Measurements from ENCODE around the gene PODXL. TPM values are rescaled to one million over a fixed set of nuclear protein-coding genes. Genes with fewer than 3 reads are reported as not detected.
"Not testable (repeated sequence)": the region's sequence is repeated elsewhere in the genome, so short reads cannot be mapped to it uniquely, and the experiment has no call there.

Gene PODXL
- total RNA-seq, 4 donors from 2014 or later, result 4.3 to 20.2 (median 13.8) TPM

- TF ChIP-seq POLR2A (IDR thresholded peaks at IDR 0.05), result no peak
- TF ChIP-seq CTCF (IDR thresholded peaks at IDR 0.05), result no peak
- no peak for DNase-seq (ENCODE audit: low spot score in 2 of 2)
- 88 to 94% methylated on average over 2 of the region's 2 CpGs for WGBS, 2 donors
- no peak overlapping the region for H3K4me3 ChIP-seq (ENCODE audit: low read depth, poor library complexity, severe bottlenecking)
- intact Hi-C loops (cut with DNase I; ENCODE audit: low total_unique reads), result no loop called here
Observed at GRCh38 chr7:131476740-131477139, 79.7 kb downstream of the PODXL start.

GRCh38 chr7:131471250-131472004, 85.0 kb downstream of the PODXL start:
- TF ChIP-seq POLR2A (IDR thresholded peaks at IDR 0.05), result no peak
- no peak for TF ChIP-seq CTCF (IDR thresholded peaks at IDR 0.05)
- intact Hi-C loops (cut with DNase I; ENCODE audit: low total_unique reads), result no loop called here
- H3K4me3 ChIP-seq (ENCODE audit: low read depth, poor library complexity, severe bottlenecking), result no peak overlapping the region
- DNase-seq (ENCODE audit: low spot score in 2 of 2), result no peak
- 97 to 98% methylated on average over 4 of the region's 4 CpGs for WGBS, 2 donors

- TF ChIP-seq POLR2A (IDR thresholded peaks at IDR 0.05) (no peak), CTCF (IDR thresholded peaks at IDR 0.05) (no peak)
- H3K4me3 ChIP-seq (ENCODE audit: low read depth, poor library complexity, severe bottlenecking), result no peak overlapping the region
- DNase-seq (ENCODE audit: low spot score in 2 of 2), result no peak
- intact Hi-C loops (cut with DNase I; ENCODE audit: low total_unique reads), result no loop called here
- WGBS, 2 donors, result 89 to 90% methylated on average over 5 of the region's 5 CpGs
Observed at GRCh38 chr7:131467788-131468187, 88.6 kb downstream of the PODXL start.

GRCh38 chr7:131466735-131467365, 89.6 kb downstream of the PODXL start:
- 96% methylated on average over 12 of the region's 12 CpGs for WGBS, 2 donors
- intact Hi-C loops (cut with DNase I; ENCODE audit: low total_unique reads), result no loop called here
- H3K4me3 ChIP-seq (ENCODE audit: low read depth, poor library complexity, severe bottlenecking), result no peak overlapping the region
- TF ChIP-seq POLR2A (IDR thresholded peaks at IDR 0.05) (no peak), CTCF (IDR thresholded peaks at IDR 0.05) (no peak)
- DNase-seq (ENCODE audit: low spot score in 2 of 2), result no peak

GRCh38 chr7:131462715-131463114, 93.7 kb downstream of the PODXL start:
- H3K4me3 ChIP-seq (ENCODE audit: low read depth, poor library complexity, severe bottlenecking); intact Hi-C loops (cut with DNase I; ENCODE audit: low total_unique reads); DNase-seq (ENCODE audit: low spot score in 2 of 2): not testable (repeated sequence)

- 75 to 82% methylated on average over 3 of the region's 3 CpGs for WGBS, 2 donors
- DNase-seq (ENCODE audit: low spot score in 2 of 2), result no peak
- no peak for TF ChIP-seq CTCF (IDR thresholded peaks at IDR 0.05)
- TF ChIP-seq POLR2A (IDR thresholded peaks at IDR 0.05), result no peak
- intact Hi-C loops (cut with DNase I; ENCODE audit: low total_unique reads), result no loop called here
- H3K4me3 ChIP-seq (ENCODE audit: low read depth, poor library complexity, severe bottlenecking), result no peak overlapping the region
Observed at GRCh38 chr7:131462059-131462458, 94.4 kb downstream of the PODXL start.
